Dermis lymphatic vessel endothelial cell (primary cell): ENCODE measurements around the gene NT5DC3. TPM values are rescaled to one million over a fixed set of nuclear protein-coding genes. Genes with fewer than 3 reads are reported as not detected.

ENCODE experiments used
- total RNA-seq: library from RNA; depleted of rRNA; stranded (reverse); fragments of >200 nt; gene quantifications from 2 replicates; pipeline ENCODE4 v1.2.1, GENCODE V29; 2014

NT5DC3 gene
- total RNA-seq, result 6.9 and 10.3 TPM in 2 replicates

GRCh38 chr12:103840876-103841689, at the start of gene NT5DC3:
NT5DC3 (minus strand) TSS chr12:103841234; CDS start chr12:103841156, 78 bp downstream.

Other genes with a start within 250 kb of the NT5DC3 start
- gene HSP90B1, start 89.2 kb upstream of the NT5DC3 start, total RNA-seq, result 839 and 909 TPM in 2 replicates
- 22.5 and 28.4 TPM in 2 replicates for gene TDG, start 124.6 kb upstream of the NT5DC3 start, total RNA-seq
- gene GLT8D2, start 209.0 kb upstream of the NT5DC3 start, total RNA-seq, result 5.7 and 6.1 TPM in 2 replicates
- gene HCFC2, start 223.3 kb upstream of the NT5DC3 start, total RNA-seq, result 19.9 and 20.2 TPM in 2 replicates